Measurements from ENCODE around the gene ESPN. TPM values are rescaled to one million over a fixed set of nuclear protein-coding genes. Genes with fewer than 3 reads are reported as not detected.

Gene ESPN
- total RNA-seq, 1 experiment from 2014 or later, result 2.2 TPM

DNA sequence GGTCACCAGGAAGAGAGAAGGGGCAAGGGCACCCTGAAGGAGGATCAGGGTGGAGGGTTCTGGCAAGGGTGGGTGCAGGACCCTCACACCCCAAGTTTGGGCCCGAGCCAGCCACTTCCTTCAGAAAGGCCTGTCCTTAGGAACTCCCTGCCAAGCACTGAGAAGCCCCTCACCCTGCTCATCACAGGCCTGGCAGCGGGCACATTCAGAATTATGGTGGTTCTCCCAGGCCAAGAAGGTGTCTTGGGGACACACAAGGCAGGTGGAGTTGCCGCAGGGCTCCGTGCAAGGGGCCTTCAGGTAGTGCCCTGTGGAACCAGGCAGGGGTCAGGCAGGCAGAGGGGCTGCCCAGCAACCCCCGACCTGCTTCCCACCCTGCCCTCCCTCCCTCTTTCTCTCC lies 40.3 kb downstream of the ESPN start:
- CTCF ChIA-PET, result no interaction called here
- H3K36me3 Mint-ChIP-seq (ENCODE audit: insufficient read depth, unreplicated experiment), result peaks cover 10% of the 10 kb centered on the region
- intact Hi-C loops (cut with micrococcal nuclease; ENCODE audit: unreplicated experiment), result no loop called here

DNA sequence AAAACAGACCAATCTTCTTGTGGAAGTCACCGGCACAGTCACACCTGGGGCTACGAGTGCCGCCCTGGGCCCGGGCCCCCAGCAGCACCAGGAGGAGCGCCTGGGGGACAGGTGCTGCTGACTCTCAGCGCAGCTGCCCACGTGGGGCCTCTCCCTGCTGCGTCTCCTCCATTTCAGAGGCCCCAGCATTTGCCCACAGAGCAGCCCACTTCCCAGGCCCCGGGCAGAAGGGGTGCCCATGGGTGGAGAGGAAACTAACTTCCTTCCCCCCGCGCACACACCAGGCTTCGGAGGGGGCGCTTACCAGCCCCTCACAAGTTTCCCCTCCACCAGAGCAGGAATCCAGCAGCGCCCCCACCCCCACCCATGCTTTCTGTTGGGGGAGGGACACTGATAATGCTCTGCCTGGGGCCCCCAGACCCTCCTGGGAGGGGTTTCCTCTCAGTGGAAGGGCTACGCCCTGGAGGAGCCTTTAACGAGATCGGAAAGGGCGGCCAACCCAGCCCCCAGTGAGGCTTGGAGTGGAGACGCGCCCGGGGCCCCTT lies 41.0 kb downstream of the ESPN start:
- no peak overlapping the region for H3K4me3 Mint-ChIP-seq (ENCODE audit: low read depth, unreplicated experiment)
- CTCF ChIA-PET, result no interaction called here
- intact Hi-C loops (cut with micrococcal nuclease; ENCODE audit: unreplicated experiment), result no loop called here
- H3K4me1 Mint-ChIP-seq (ENCODE audit: low read depth, unreplicated experiment), result no peaks in the 10 kb centered on the region
- no peak overlapping the region for H3K27ac Mint-ChIP-seq (ENCODE audit: unreplicated experiment)
- no TSS peak for BruUV-seq (replicated peaks)
- H3K27me3 Mint-ChIP-seq (ENCODE audit: unreplicated experiment), result no peaks in the 10 kb centered on the region
- DNase-seq, result no peak
- H3K9me3 Mint-ChIP-seq (ENCODE audit: low read depth, unreplicated experiment), result peaks cover 2% of the 10 kb centered on the region
- TF ChIP-seq CTCF (IDR thresholded peaks at IDR 0.05; ENCODE audit: unreplicated experiment), result no peak
- peaks cover 10% of the 10 kb centered on the region for H3K36me3 Mint-ChIP-seq (ENCODE audit: insufficient read depth, unreplicated experiment)

More for the DNA sequence above, 40.3 kb downstream of the ESPN start:
- Mint-ChIP-seq H3K27me3 (ENCODE audit: unreplicated experiment) (no peaks in the 10 kb centered on the region), H3K4me3 (ENCODE audit: low read depth, unreplicated experiment) (no peak overlapping the region), H3K27ac (ENCODE audit: unreplicated experiment) (no peak overlapping the region), H3K4me1 (ENCODE audit: low read depth, unreplicated experiment) (no peaks in the 10 kb centered on the region), H3K9me3 (ENCODE audit: low read depth, unreplicated experiment) (peaks cover 2% of the 10 kb centered on the region)
- TF ChIP-seq CTCF (IDR thresholded peaks at IDR 0.05; ENCODE audit: unreplicated experiment), result no peak
- no TSS peak for BruUV-seq (replicated peaks)
- no peak for DNase-seq

DNA sequence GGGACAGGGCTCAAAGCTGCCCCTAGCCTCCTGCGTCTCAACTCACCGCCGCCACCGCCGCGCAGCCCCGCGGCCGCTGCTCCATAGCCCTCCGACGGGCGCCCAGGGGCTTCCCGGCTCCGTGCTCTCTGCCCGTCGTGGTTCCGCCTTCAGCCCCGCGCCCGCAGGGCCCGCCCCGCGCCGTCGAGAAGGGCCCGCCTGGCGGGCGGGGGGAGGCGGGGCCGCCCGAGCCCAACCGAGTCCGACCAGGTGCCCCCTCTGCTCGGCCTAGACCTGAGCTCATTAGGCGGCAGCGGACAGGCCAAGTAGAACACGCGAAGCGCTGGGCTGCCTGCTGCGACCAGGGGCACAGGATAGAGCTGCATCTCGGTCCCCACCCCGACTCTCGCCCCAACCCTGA lies 41.4 kb downstream of the ESPN start, which contains the start of gene TNFRSF25:
TSS of gene TNFRSF25 (minus strand) at position 151 of the 400 bp plus-strand sequence. CDS start at position 85, 66 bp downstream.
- peaks cover 10% of the 10 kb centered on the region for H3K36me3 Mint-ChIP-seq (ENCODE audit: insufficient read depth, unreplicated experiment)

GRCh38 chr1:6466751-6467150 lies 42.2 kb downstream of the ESPN start:
- intact Hi-C loops (cut with micrococcal nuclease; ENCODE audit: unreplicated experiment), result no loop called here
- BruUV-seq (replicated peaks), result no TSS peak
- H3K4me1 Mint-ChIP-seq (ENCODE audit: low read depth, unreplicated experiment), result no peaks in the 10 kb centered on the region

More for the DNA sequence above, 41.4 kb downstream of the ESPN start, which contains the start of gene TNFRSF25:
- Mint-ChIP-seq H3K27ac (ENCODE audit: unreplicated experiment) (no peak within 1 kb of the TSS), H3K27me3 (ENCODE audit: unreplicated experiment) (no peaks in the 10 kb centered on the region), H3K9me3 (ENCODE audit: low read depth, unreplicated experiment) (peaks cover 2% of the 10 kb centered on the region), H3K4me3 (ENCODE audit: low read depth, unreplicated experiment) (no peak within 1 kb of the TSS), H3K4me1 (ENCODE audit: low read depth, unreplicated experiment) (no peaks in the 10 kb centered on the region)
- BruUV-seq (replicated peaks), result no TSS peak
- no peak for TF ChIP-seq CTCF (IDR thresholded peaks at IDR 0.05; ENCODE audit: unreplicated experiment)
- no peak for DNase-seq
- CTCF ChIA-PET, result interaction anchor here (0.7 kb wide), 1 partner anchor 408 kb away, joined by 3 read pairs; no protein-coding TSS in a partner anchor
- intact Hi-C loops (cut with micrococcal nuclease; ENCODE audit: unreplicated experiment), result no loop called here

More at GRCh38 chr1:6466751-6467150, 42.2 kb downstream of the ESPN start:
- Mint-ChIP-seq H3K36me3 (ENCODE audit: insufficient read depth, unreplicated experiment) (peaks cover 18% of the 10 kb centered on the region), H3K27me3 (ENCODE audit: unreplicated experiment) (no peaks in the 10 kb centered on the region), H3K9me3 (ENCODE audit: low read depth, unreplicated experiment) (peaks cover 2% of the 10 kb centered on the region), H3K27ac (ENCODE audit: unreplicated experiment) (no peak overlapping the region), H3K4me3 (ENCODE audit: low read depth, unreplicated experiment) (no peak overlapping the region)
- no peak for TF ChIP-seq CTCF (IDR thresholded peaks at IDR 0.05; ENCODE audit: unreplicated experiment)
- CTCF ChIA-PET, result interaction anchor here (0.7 kb wide), 2 partner anchors 198 to 408 kb away, joined by 3 read pairs; no protein-coding TSS in a partner anchor
- no peak for DNase-seq

Data from Calu3 (cell line).